K562 (cell line): Measurements from ENCODE around the gene RPP38. TPM values are rescaled to one million over a fixed set of nuclear protein-coding genes. Genes with fewer than 3 reads are reported as not detected.

ENCODE experiments used
- ATAC-seq: fragments of 200-7000 bp; cut with Tn5 transposase; 3 replicates; pipeline ENCODE4 v1.9.1; 2020; ENCODE audit warnings: moderate library complexity
- BruUV-seq: library from RNA; stranded (reverse); fragments of 400-500 nt; replicated peaks from 2 replicates; lab custom pipeline; 2021; lab: Mats Ljungman, UMichigan
- CTCF ChIA-PET: fragments of 300-600 bp; formaldehyde crosslinking; extraction: SDS; loops from one replicate; lab custom pipeline; 2021; ENCODE audit warnings: low intra/inter-chr PET ratio; lab: Yijun Ruan, JAX
- POLR2A ChIA-PET: fragments of 300-600, 350-650 bp; sonication (Branson Sonifier 250); formaldehyde crosslinking; extraction: SDS; loops from one replicate; lab custom pipeline; 2021; ENCODE audit warnings: antibody characterized with exemption, inconsistent platforms; lab: Yijun Ruan, JAX
- DNase-seq, 4 experiments: peaks; one replicate each; pipeline versions ENCODE4 v3.0.0 to v3.0.0-alpha.2; 2011 to 2018; ENCODE audit warnings: low spot score in 3 of 4, mixed read lengths in 3 of 4; ENCODE audit errors: extremely low read depth in 1 of 4
- FAIRE-seq: peaks from 2 replicates; lab custom pipeline; 2011; peaks lifted over from hg19 to GRCh38; lab: Jason Lieb, UNC
- H2AFZ ChIP-seq: 2 replicates; pipeline ENCODE4 v1.6.0; 2011; ENCODE audit warnings: low read depth, low read length, control low read depth, inconsistent platforms
- H3K27ac ChIP-seq: fragments of 200-600 bp; 3 replicates; pipeline ENCODE4 v1.8.0; 2011; ENCODE audit warnings: low read depth, mild to moderate bottlenecking, control low read depth, inconsistent platforms, low read length, moderate library complexity, mixed read lengths; ENCODE audit errors: extremely low read depth
- H3K27me3 ChIP-seq, 2 experiments: fragments of 300-600 bp in 1 of 2; 2 replicates in 1 of 2; 3 replicates in 1 of 2; pipeline versions ENCODE4 v1.6.0 to v1.8.0; 2011; ENCODE audit warnings: inconsistent platforms in 2 of 2, low read length in 2 of 2, mild to moderate bottlenecking in 1 of 2, mixed read lengths in 1 of 2, moderate library complexity in 1 of 2; ENCODE audit not compliant: control insufficient read depth in 2 of 2, insufficient read depth in 2 of 2
- H3K36me3 ChIP-seq: fragments of 300-600 bp; 3 replicates; pipeline ENCODE4 v1.8.0; 2011; ENCODE audit warnings: mild to moderate bottlenecking, low read length, inconsistent platforms; ENCODE audit not compliant: control insufficient read depth, insufficient read depth
- H3K4me1 ChIP-seq, 2 experiments: fragments of 200-600 bp in 1 of 2; replicated peaks in 1 of 2; 2 replicates in 1 of 2; 3 replicates in 1 of 2; pipeline versions ENCODE4 v1.5.1 to v1.8.0; 2011; ENCODE audit warnings: inconsistent platforms in 2 of 2, low read length in 2 of 2, mild to moderate bottlenecking in 1 of 2, mixed read lengths in 1 of 2, moderate library complexity in 1 of 2; ENCODE audit not compliant: control insufficient read depth in 2 of 2, insufficient read depth in 2 of 2
- H3K4me2 ChIP-seq: 2 replicates; pipeline ENCODE4 v1.6.1; 2011; ENCODE audit warnings: low read length, control low read depth, inconsistent platforms, mixed read lengths; ENCODE audit not compliant: insufficient read depth
- H3K4me3 ChIP-seq: fragments of 200-600 bp; sonication (generic), shearing (Covaris generic); 2 replicates; pipeline ENCODE4 v1.5.1; 2016; ENCODE audit warnings: control low read depth, inconsistent platforms
- H3K79me2 ChIP-seq: fragments of 200-600 bp; 3 replicates; pipeline ENCODE4 v1.8.0; 2011; ENCODE audit warnings: low read length, inconsistent platforms; ENCODE audit not compliant: control insufficient read depth, insufficient read depth
- H3K9ac ChIP-seq, 2 experiments: 2 replicates each; pipeline versions ENCODE4 v1.6.0 to v1.6.1; 2011; ENCODE audit warnings: low read depth in 2 of 2, low read length in 2 of 2, control low read depth in 1 of 2, inconsistent platforms in 1 of 2, mild to moderate bottlenecking in 1 of 2, mixed read lengths in 1 of 2; ENCODE audit not compliant: insufficient read depth in 1 of 2
- H3K9me1 ChIP-seq: one replicate; pipeline ENCODE4 v1.6.0; 2011; ENCODE audit warnings: inconsistent platforms, mild to moderate bottlenecking, low read length, moderate library complexity; ENCODE audit not compliant: control insufficient read depth, insufficient read depth
- H3K9me3 ChIP-seq: replicated peaks from 2 replicates; pipeline ENCODE4 v1.5.1; 2011; ENCODE audit warnings: low read depth, low read length, inconsistent platforms; ENCODE audit not compliant: control insufficient read depth, insufficient read depth
- H4K20me1 ChIP-seq: replicated peaks from 2 replicates; pipeline ENCODE4 v1.6.1; 2011; ENCODE audit warnings: low read length, inconsistent platforms, mixed read lengths; ENCODE audit not compliant: control insufficient read depth, insufficient read depth
- BACH1 ChIP-seq: fragments of 200-800 bp; sonication (Bioruptor generic); IDR thresholded peaks from 2 replicates; pipeline ENCODE4 v1.6.1; 2016; ENCODE audit warnings: missing genetic modification characterization, missing compliant biosample characterization
- HIVEP1 ChIP-seq: fragments of 250-450 bp; sonication (Bioruptor Pico); IDR thresholded peaks from 2 replicates; pipeline ENCODE4 v1.4.0; 2020; ENCODE audit warnings: mild to moderate bottlenecking
- MEF2D ChIP-seq: conservative IDR thresholded peaks from 2 replicates; pipeline ENCODE4 v1.6.1; 2016; ENCODE audit warnings: low read depth, missing genetic modification characterization, missing compliant biosample characterization
- MTA1 ChIP-seq: fragments of 450-650 bp; IDR thresholded peaks from 2 replicates; pipeline ENCODE4 v1.6.1; 2017; ENCODE audit warnings: borderline replicate concordance
- PHF8 ChIP-seq: fragments of 200-600 bp; sonication (generic); IDR thresholded peaks from 2 replicates; pipeline ENCODE4 v1.6.1; 2012; ENCODE audit warnings: mixed run types, mild to moderate bottlenecking, inconsistent platforms, low read length, moderate library complexity, borderline replicate concordance
- RFX5 ChIP-seq: IDR thresholded peaks from 2 replicates; pipeline ENCODE4 v1.6.1; 2011; ENCODE audit warnings: low read depth, mild to moderate bottlenecking, improper control_type of control experiment, low read length
- SREBF2 ChIP-seq: sonication (generic); formaldehyde crosslinking; IDR thresholded peaks from 2 replicates; pipeline ENCODE4 v1.4.0; 2020; ENCODE audit warnings: mild to moderate bottlenecking, missing genetic modification reagents
- TSHZ1 ChIP-seq: fragments of 250-450 bp; sonication (Bioruptor Pico); IDR thresholded peaks from 2 replicates; pipeline ENCODE4 v1.4.0; 2020; ENCODE audit warnings: mild to moderate bottlenecking, moderate library complexity
- ZFP36 ChIP-seq: fragments of 150-350 bp; IDR thresholded peaks from 2 replicates; pipeline ENCODE4 v1.6.1; 2018; ENCODE audit warnings: low read length, low read depth; ENCODE audit not compliant: partially characterized antibody
- ZNF316 ChIP-seq: fragments of 450-650 bp; IDR thresholded peaks from 2 replicates; pipeline ENCODE4 v1.6.1; 2016
- ZNF707 ChIP-seq: fragments of 250-450 bp; sonication (Bioruptor Pico); conservative IDR thresholded peaks from 2 replicates; pipeline ENCODE4 v1.8.0; 2022; ENCODE audit warnings: inconsistent platforms, mild to moderate bottlenecking, moderate library complexity
- WGBS: fragments of 100-300 bp; shearing (Covaris generic); methylation state at CpG from one replicate; pipeline ENCODE4 v1.1.6; 2016; ENCODE audit warnings: low coverage, mixed read lengths; ENCODE audit not compliant: insufficient coverage; ENCODE audit errors: missing lambda C conversion rate; 5-methylcytosine and 5-hydroxymethylcytosine counted together
- in situ Hi-C: fragments of 300-500 bp; cut with MboI; formaldehyde crosslinking; loops from 4 replicates; pipeline ENCODE4 v1.15.0; 2018; ENCODE audit warnings: inconsistent platforms, mixed read lengths
- intact Hi-C: fragments of 100-400 bp; cut with micrococcal nuclease; formaldehyde crosslinking; loops from 2 replicates; pipeline ENCODE4 v1.14.2; 2022
- polyA plus RNA-seq, 8 experiments: library from polyadenylated mRNA; depleted of rRNA in 4 of 8; stranded (reverse) in 5 of 8; unstranded in 3 of 8; fragments of >200 nt; fragmentation: Nextera tagmentation in 2 of 8; fragmentation: Illumina TruSeq in 1 of 8; extraction: Ambion mirVana in 2 of 8; extraction: Trizol in 1 of 8; gene quantifications; 2 replicates each; pipeline versions ENCODE4 v1.2.1 to v1.2.3, GENCODE V29; 2011 to 2014; ENCODE audit warnings: inconsistent platforms in 1 of 8, missing spikeins in 1 of 8
- total RNA-seq, 7 experiments: library from RNA; depleted of rRNA in 6 of 7; stranded (reverse); fragments of >200 nt in 6 of 7; fragmentation: Illumina TruSeq in 2 of 7; extraction: Trizol in 2 of 7; gene quantifications; 2 replicates each; pipeline versions ENCODE4 v1.2.1 to v1.2.3, GENCODE V29; 2011 to 2021; ENCODE audit warnings: low replicate concordance in 1 of 7

The RPP38 gene
- total and polyA plus RNA-seq, 9 of the 15 experiments (the other 6 are each of a cell fraction or from before 2014, with no cell fraction given): 26.3 to 58.6 (median 33.8) TPM

- no peak for TF ChIP-seq HIVEP1 (CRISPR knock-in tag)
- TF ChIP-seq ZNF707 (CRISPR knock-in tag): no peak
- no peak for TF ChIP-seq ZNF316
- TF ChIP-seq MEF2D (tag): no peak
- TF ChIP-seq SREBF2 (CRISPR knock-in tag): no peak
- no peak for TF ChIP-seq PHF8
- TF ChIP-seq MTA1: no peak
- no peak for TF ChIP-seq TSHZ1 (CRISPR knock-in tag)
- TF ChIP-seq ZFP36: no peak
- no peak for TF ChIP-seq RFX5
- TF ChIP-seq BACH1 (tag): no peak
- WGBS: 6% methylated on average over 3 of the region's 3 CpGs
- BruUV-seq: no TSS peak
- Histone ChIP-seq H3K79me2 (no peaks in the 10 kb centered on the region), H3K9me3 (no peaks in the 10 kb centered on the region), H3K27me3 (peaks cover 0 to 7% of the 10 kb centered on the region in 2 experiments; a peak in 3 of 5 replicates), H3K36me3 (no peaks in the 10 kb centered on the region), H2AFZ (no peak overlapping the region), H3K4me1 (no peaks in the 10 kb centered on the region; a peak in 1 of 5 replicates), H4K20me1 (no peaks in the 10 kb centered on the region), H3K27ac (no peak overlapping the region), H3K9me1 (no peaks in the 10 kb centered on the region), H3K4me3 (no peak overlapping the region), H3K4me2 (no peak overlapping the region), H3K9ac (no peak overlapping the region)
- ChIA-PET CTCF (no interaction called here), POLR2A (no interaction called here)
- DNase-seq: no peak
- FAIRE-seq: no peak
- intact Hi-C loops (no loop called here), in situ Hi-C loops (no loop called here)
- ATAC-seq: no peak
Observed at GRCh38 chr10:15053061-15053460, 44.1 kb upstream of the RPP38 start.
